ENCODE measurements around the gene POLR3E.

The POLR3E gene, protein sequence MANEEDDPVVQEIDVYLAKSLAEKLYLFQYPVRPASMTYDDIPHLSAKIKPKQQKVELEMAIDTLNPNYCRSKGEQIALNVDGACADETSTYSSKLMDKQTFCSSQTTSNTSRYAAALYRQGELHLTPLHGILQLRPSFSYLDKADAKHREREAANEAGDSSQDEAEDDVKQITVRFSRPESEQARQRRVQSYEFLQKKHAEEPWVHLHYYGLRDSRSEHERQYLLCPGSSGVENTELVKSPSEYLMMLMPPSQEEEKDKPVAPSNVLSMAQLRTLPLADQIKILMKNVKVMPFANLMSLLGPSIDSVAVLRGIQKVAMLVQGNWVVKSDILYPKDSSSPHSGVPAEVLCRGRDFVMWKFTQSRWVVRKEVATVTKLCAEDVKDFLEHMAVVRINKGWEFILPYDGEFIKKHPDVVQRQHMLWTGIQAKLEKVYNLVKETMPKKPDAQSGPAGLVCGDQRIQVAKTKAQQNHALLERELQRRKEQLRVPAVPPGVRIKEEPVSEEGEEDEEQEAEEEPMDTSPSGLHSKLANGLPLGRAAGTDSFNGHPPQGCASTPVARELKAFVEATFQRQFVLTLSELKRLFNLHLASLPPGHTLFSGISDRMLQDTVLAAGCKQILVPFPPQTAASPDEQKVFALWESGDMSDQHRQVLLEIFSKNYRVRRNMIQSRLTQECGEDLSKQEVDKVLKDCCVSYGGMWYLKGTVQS

DNA sequence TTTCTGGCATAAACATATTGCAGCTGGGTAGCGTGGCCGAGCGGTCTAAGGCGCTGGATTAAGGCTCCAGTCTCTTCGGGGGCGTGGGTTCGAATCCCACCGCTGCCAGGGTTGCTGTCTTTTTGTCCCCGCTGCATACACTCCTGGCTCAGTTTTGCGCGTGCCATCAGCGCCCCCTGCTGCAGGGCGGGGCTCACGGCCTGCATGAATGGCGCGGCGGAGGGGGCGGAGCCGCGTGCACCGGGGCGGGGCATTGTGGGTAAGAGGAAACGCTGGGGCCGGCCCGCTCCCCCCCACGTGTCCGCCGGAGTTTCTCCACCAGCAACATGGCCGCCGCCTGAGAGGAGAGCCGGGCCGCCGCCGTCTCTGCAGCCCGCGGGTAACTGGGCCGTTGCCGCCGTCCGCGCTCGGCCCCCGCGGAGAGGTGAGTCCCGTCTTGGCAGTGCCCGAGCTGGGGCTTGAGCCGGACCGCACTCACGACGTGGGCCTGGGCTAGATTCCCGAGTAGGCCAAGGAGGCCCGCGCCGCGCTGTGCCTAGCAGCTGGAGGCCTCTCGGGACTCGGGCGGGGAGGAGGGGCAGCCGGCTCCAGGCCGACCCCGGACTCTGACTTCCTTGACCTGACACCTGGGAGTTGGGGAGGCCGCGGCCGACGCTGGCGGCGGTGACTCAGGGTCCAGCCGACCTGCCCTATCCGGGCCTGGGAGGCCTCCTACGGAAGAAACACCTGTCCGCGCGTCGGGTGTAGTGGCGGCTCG, at the start of gene POLR3E:
TSS of gene POLR3E (plus strand) at position 296 of the 757 bp plus-strand sequence. CDS start 5,560 bp downstream, outside the sequence.
- DNase-seq, result peak; percentile 62 to 69

DNA sequence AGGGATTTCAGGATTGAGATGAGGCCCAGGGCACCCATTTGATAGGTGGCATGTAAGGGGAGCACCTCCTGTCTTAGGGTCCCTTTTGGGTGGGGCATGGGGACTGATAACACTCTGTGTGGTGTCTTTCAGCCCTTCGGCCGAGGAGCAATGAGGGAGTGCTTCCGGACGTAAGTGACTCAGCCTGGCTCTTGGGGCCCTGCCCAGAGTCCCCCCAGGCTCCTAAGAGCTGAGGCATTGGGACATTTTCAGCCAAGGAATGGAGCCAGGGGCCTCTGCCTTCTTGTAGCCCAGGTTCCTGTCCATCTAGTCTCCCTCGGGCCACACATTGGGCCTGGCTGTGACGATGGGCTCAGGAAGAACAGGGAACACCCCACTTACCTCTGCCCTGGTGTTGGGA, 46.7 kb upstream of the POLR3E start:
- DNase-seq, result no peak

DNA sequence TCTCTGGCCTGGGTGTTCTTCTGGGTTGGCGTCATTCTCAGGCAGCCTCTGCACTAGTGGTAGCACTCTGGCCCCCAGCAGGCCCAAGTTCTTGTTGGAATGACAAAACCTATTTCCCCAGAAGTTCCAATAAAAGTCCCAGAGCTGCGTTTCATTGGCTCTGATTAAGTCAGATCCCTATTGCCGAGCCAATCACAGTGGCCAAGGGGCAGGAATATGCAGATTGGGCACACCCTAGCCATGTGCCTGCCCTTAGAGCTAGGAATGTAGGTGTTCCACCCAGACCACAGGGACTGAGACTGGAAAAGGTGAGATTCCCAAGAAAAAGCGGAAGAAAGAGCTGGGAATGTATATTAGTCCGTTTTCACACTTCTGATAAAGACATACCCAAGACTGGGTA, 44.9 kb upstream of the POLR3E start:
- no peak for DNase-seq

DNA sequence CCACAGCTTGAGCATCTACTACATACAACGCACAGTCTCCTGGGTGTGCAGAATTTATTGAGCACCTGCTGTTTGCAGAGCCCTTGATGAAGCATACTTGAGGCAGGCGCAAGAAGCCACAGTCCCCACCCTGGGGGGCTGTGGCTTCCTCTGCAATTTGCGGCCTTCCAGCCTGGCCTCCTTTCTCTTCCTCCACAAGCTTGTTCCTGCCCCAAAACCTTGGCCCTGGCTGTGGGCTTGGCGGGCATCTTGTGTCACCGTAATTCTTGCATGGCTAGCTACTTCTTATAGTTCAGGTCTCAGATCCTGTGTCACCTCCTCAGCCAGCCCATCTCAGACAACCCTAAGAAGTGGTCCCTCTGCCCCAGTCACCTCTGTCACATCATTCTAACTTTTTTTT, 43.9 kb upstream of the POLR3E start:
- no peak for DNase-seq

DNA sequence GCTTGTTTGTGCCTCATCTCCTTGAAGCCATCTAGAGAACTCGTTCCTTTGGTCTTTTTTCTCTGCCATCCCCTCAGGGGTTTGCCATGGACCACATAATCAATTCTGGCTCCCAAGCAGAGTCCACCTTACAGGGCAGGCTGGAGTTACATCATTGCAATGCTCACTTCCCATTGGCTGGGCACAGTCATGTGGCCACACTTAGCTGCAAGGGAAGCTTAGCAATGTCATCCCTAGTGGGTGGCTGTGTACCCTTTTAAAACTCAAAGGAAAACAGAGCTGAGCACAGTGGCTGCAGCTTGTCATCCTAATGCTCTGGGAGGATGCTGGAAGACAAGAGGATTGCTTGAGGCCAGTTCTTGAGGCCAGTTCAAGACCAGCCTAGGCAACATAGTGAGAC, 41.9 kb upstream of the POLR3E start:
- no peak for DNase-seq

DNA sequence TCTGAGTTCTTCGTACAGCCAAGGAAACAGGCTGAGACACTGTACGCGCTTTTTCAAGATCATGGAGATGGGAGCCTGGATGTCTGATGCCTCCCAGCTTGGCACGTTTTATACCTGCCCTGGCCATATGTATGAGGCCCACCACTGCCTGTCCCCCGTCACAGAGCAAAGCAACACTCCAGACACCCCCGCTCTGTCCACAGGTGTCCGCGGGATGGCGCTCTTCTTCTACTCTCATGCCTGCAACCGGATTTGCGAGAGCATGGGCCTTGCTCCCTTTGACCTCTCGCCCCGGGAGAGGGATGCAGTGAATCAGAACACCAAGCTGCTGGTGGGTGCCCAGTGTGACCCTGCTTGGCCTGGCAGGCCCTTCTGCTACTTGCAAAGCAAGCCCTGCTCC, 39.8 kb upstream of the POLR3E start:
- DNase-seq, result no peak

DNA sequence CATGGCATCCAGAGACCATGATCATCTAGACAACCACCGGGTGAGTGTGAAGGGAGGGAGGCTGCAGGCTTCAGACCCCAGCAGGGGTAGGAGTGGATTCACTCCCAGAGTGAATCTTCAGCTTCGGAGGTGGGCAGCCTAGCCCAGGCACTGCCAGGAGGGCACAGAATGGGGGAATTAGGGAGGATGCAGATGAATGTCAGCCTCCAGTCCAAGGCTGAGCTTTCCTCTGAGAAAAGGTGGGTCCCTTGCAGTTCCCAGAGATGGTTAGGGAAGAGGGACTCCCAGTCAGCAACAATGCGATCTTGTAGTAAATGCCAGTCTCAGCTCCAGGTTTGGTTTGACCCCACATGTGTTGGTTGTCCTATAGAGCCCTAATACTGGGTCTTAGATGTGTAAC, 36.7 kb upstream of the POLR3E start:
- DNase-seq, result no peak

DNA sequence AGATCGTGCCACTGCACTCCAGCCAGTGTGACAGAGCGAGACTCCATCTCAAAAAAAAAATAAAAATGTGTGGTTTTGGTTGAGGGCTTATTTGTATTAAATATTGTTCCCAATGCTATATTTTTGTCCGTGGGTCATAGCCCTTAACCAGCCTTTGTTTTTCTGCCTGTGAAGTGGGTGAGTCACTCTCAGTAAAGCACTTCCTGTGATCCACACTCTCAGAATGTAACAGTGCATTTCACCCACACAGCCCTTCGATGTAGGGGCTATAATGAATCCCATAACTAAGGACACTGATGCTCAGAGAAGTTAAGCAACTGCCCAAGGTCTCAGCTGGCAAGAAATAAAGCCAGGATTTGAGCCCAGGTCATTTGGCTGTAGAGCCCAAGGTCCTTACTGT, 34.7 kb upstream of the POLR3E start:
- DNase-seq, result no peak

DNA sequence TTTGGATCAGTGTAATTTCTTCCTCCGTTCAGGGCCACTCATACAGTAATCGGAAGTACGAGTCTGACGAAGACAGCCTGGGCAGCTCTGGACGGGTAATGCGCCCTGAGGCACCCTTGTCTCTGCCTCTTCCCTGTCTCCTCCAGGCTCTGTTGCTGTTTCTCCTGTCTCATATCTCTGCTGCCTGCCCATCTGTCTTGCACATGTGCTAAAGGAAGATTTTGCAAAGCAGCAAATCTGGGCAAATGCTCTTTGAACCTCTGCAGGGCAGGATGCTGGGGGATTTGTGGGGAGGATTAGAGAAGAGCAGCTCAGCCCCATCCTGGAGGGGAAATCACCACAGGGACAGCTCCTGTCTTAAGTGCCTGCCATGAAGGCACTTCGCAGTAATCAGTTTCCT, 32.4 kb upstream of the POLR3E start:
- DNase-seq, result no peak

DNA sequence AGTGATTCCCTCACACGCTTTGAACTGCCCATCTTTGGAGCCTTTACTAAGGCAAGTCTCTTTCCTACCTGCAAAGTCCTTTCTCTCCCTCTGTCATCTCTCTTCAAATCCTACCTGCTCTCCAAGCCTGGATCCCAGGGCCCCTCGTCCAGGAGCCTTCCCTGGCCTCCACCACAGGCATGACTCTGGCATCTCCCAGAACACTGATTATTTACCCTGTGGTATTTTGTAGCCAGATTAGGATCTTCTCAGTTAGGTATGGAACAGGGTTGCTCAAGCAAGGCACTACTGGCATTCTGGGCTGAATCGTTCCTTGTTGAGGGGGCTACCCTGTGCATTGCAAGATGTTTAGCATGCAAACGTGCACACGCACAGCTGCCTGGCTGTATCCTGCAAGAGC, 31.9 kb upstream of the POLR3E start:
- DNase-seq, result no peak

DNA sequence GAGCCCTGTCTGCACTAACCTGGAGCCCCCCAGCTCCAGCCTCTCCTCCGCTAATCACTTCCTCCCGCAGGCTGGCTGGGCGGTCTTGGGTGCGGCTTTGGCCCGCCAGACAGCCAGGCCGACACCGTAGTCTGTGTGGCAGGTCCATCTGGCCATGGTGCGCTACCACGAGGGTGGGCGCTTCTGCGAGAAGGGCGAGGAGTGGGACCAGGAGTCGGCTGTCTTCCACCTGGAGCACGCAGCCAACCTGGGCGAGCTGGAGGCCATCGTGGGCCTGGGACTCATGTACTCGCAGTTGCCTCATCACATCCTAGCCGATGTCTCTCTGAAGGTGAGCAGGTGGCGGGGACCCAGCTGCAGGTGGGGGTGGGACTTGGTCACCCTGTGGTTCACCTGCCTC, 30.7 kb upstream of the POLR3E start:
- no peak for DNase-seq

DNA sequence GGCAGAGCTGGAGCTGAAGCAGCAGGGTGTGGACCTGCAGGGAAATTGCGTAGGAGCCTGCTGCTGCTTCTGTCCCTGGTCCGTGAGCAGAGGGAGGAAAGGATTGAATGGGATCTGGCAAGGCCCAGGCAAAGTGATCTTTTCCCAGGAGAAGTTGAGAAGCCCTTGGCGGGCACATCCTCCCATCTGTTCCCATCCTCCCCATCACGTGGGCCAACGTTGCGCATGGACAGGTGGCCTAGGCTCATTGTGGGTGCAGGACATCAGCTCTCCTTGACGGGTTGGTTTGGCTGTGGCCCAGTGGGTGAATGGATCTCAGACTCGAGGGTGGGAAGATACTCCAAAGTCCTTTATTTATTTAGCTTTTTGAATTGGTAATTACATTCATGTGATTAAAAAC, 29.4 kb upstream of the POLR3E start:
- no peak for DNase-seq

DNA sequence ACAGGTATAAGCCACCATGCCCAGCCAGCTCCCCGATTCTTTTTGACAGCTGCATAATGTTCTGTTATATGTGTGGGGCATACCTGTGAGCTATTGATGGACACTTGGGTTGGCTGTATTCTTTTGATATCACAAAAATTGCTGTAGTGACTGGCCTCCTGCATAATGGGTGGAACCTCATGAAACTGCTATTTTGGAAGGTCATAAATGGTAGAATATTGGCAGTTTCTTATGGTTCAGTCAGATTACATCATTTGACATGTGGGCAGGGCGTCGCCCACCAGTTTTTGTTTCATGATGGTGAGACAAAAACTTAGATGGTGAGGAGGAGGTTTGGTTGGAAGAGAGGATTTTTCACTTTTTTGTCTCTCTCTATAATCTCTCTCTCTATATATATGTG, 26.7 kb upstream of the POLR3E start:
- DNase-seq, result no peak

DNA sequence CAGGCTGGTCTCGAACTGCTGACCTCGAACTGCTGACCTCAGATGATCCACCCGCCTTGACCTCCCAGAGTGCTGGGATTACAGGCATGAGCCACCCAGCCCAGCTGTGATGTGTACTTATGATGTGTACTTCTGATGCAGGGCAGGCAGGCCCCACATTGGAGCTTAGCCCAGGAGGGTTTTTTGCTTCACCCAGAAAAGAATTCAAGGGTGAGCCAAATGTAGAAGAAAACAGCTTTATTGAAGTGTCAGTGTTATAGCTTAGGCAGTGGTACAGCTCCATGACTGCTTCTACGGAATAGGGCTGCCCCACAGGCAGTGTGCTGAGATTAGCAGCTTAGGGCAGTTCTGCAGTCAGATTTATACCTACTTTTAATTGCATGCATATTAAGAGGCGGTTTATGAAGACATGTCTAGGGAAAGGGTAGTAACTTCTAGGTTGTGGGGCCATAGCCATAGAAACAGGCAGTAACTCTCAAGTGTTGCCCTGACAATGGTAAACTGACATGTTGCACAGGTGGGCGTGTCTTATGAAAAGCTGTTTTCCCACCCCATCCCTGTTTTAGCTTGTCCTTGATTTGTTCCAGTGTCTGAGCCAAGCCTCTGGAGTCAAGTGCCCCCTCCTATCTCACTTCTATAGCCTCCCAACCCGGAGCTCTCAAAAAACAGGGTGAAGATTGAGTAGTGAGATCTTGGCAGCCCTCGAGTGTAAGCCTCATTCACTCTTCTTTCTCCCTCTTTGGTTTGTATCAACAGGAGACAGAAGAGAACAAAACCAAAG, 24.1 kb upstream of the POLR3E start:
- DNase-seq, result no peak

DNA sequence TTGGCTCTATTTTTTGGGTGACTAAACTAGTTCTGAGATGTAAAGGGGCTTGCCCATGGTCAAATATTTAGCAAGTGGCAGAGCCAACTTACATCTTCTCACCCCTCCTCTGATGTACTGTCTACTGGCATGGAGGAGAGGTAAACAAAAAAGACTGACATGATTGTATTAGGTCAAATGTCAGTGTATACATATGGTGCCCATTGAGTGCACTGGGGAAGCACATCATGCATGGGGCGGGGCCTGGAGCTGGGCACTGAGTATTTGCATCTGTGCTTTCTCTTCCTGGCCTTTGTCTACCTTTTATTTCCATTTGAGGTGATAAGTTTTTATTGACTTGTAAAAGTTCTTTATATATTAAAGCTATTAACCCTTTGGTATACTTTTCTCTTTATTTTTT, 22.3 kb upstream of the POLR3E start:
- DNase-seq, result no peak

DNA sequence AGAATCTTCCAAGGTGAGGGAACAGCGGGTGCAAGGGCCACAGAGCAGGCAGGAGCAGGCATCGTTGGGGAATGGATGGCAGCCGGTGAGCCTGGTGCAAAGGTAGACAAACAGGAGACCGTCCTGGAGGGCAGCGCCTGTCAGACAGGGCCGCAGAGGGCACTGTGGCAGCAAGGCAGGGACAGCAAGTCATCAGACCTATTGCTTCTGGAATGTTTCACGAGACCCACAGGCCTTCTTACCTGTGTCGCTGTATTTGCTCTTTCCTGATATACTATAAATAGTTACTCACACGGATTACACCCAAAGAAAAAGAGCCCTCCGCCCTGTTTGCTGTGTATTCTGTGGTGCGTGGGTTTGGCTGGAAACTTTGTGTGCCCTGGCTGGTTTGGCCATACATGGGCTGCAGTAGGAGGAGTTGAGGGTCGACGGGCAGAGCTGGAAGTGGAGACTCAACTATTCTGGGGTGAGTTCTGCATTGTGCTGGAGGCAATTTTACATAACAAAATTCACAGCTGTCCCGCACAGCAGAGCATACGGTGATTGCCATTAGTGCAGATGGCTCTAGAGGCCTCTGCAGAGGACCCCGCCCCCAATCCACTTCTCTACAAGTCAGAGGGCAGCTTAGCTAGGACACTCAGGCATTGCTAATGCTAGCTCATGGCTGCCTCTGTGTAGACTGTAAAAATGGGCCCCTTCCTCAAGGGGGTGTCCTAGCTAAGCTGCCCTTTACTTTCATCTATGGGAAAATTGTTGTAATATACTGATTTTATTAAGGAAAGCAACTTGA, 18.6 kb upstream of the POLR3E start:
- no peak for DNase-seq

DNA sequence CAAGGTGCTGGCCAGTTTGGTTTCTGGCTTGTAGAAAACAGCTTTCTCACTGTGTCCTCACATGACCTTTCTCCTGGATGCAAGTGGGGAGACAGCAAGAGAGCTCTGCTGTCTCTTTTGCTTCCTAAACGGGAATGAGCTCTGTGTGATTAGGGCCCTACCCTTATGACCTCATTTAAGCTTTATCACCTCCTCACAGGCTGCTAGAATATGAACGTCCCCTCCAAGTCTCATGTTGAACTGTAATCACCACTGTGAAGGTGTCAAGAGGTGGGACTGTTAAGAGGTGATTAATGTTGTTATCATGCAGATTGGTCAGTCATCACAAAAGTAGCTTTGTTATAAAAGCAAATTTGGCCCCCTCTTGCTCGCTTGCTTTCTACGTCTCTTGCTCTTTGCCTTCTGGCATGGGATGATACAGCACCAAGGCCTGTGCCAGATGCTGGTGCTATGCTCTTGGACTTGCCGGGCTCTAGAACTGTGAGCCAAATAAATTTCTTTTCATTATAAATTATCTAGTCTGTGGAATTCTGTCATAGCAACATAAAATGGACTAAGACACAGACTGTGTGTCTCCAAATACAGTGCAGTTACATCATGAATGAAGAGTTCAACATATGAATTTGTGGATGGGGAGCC, 14.8 kb upstream of the POLR3E start:
- DNase-seq, result no peak

DNA sequence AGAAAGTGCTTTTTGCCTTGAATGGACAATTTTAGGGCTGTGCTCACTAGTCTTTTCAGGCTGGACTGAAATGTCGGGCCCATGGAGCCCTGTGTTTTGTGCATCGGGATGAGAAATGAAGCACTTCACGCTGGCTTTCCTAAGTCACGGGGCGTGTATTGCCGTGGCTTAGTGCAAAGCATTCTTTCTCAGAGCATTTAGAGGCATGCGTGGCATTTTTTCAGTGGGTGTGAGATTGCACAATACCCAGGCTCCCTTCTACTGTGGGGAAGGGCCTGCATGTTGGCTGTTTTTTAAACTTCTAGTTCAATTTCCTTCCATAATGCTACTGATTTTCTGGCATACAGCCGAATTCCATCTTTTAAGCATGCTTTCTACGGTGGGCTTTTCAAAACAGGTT, 12.6 kb upstream of the POLR3E start:
- no peak for DNase-seq

DNA sequence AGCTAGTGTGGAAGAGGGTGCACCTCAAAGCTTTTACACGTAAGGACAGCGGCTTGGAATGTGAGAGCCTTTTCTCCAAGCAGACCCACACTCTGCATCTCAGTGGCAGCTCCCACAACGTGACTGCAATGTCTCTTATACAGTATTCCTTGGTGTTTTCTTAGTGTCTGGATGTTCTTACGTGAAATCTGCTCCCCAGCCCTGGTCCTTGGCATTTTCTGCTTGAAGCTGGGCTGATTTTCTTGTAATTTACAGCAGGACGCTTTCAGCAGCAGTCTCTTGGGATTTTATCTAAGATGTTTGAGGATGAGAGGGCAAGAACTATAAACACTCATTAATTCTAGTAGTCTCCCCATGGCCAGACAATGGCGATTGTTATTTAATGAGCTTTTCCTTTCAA, 12.1 kb upstream of the POLR3E start:
- DNase-seq, result no peak

DNA sequence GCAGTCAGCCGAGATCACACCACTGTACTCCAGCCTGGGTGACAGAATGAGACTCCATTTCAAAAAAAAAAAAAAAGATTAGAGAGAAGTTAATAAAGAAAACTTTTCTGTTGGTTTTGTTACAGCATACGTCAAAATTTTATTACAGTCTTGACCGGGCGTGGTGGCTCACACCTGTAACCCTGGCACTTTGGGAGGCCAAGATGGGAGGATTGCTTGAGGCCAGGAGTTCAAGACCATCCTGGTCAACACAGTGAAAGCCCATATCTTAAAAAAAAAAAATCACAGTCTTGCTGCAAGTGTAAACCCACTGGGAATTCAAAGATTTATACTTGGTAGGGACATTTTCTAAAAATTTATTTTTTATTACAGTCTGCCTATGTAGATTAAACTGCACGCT, 6.2 kb upstream of the POLR3E start:
- DNase-seq, result no peak

DNA sequence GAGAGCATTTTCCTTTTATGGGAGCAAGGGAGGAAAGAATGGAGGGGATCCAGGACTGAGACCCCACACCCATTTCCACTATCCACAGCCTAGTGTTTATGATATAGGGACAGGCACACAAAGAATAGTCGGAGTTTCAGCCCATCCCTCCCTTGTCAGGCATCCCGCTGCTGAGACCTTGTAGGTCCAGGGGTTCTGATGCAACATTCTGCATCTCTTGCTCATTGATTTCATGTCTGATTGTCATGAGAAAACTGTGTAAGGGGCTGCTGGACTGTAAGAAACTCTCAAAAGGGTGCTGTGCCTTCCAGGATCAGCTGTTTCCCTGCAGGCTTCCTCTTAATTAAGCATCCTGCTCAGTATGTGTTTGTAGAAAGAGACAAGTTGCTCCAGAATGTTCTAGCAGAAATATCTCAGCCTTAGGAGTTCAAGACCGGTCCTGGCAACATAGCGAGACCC, 5.3 kb upstream of the POLR3E start:
- DNase-seq, result no peak

DNA sequence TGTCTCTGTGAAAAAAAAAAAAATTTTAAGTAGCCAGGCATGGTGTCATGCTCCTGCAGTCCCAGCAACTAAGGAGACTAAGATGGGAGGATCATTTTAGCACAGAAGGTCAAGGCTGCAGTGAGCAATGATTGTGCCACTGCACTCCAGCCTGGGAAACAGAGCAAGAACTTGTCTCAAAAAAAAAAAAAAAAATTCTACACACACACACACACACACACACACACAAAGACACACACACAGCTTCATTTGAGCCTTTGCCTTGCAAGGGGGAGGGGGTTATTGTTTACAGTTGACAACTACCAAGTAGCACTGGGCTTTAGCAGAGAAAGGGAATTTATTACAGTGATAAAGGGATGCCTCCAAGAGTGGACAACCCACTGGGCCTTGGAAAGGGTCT, 4.9 kb upstream of the POLR3E start:
- no peak for DNase-seq

Measured in Kasumi-1 (cell line).